Activated CD8-positive, alpha-beta memory T cell treated with anti-CD3 and anti-CD28 coated beads, Interleukin-2, amount 10 ng/mL, durations not matched to agents 7 days and 5 days (primary cell): Measurements from ENCODE around the gene CERK. TPM values are rescaled to one million over a fixed set of nuclear protein-coding genes. Genes with fewer than 3 reads are reported as not detected.
"Not testable (repeated sequence)": the region's sequence is repeated elsewhere in the genome, so short reads cannot be mapped to it uniquely, and the experiment has no call there.

Experiments
- ATAC-seq: fragments of 150-1000 bp; cut with Tn5 transposase; one replicate; pipeline ENCODE4 v1.10.0; 2021; ENCODE audit warnings: moderate library complexity
- CTCF ChIA-PET: fragments of 350-600 bp; sonication (Branson Sonifier 250); formaldehyde crosslinking; loops from one replicate; lab custom pipeline; 2021; ENCODE audit warnings: antibody characterized with exemption; lab: Charles Lee
- DNase-seq: peaks from one replicate; pipeline ENCODE4 v3.0.0-alpha.2; 2020
- H3K27ac Mint-ChIP-seq: one replicate; pipeline ENCODE4 v1.8.0; 2021; ENCODE audit warnings: mild to moderate bottlenecking, mixed read lengths
- H3K27me3 Mint-ChIP-seq: one replicate; pipeline ENCODE4 v1.8.0; 2021; ENCODE audit warnings: mixed read lengths
- H3K36me3 Mint-ChIP-seq: one replicate; pipeline ENCODE4 v1.8.0; 2021; ENCODE audit warnings: mild to moderate bottlenecking, mixed read lengths
- H3K4me1 Mint-ChIP-seq: one replicate; pipeline ENCODE4 v1.8.0; 2021; ENCODE audit warnings: mixed read lengths
- H3K4me3 Mint-ChIP-seq: one replicate; pipeline ENCODE4 v1.8.0; 2021; ENCODE audit warnings: mild to moderate bottlenecking, moderate library complexity, mixed read lengths
- H3K9me3 Mint-ChIP-seq: one replicate; pipeline ENCODE4 v1.8.0; 2022; ENCODE audit warnings: low read depth, mixed read lengths
- total RNA-seq, 2 experiments: library from RNA; stranded (reverse); gene quantifications; one replicate each; pipeline ENCODE4 v1.2.3, GENCODE V29; 2021

Gene CERK
- total RNA-seq, 2 experiments from 2014 or later = 53.3 to 59.7 TPM

DNA sequence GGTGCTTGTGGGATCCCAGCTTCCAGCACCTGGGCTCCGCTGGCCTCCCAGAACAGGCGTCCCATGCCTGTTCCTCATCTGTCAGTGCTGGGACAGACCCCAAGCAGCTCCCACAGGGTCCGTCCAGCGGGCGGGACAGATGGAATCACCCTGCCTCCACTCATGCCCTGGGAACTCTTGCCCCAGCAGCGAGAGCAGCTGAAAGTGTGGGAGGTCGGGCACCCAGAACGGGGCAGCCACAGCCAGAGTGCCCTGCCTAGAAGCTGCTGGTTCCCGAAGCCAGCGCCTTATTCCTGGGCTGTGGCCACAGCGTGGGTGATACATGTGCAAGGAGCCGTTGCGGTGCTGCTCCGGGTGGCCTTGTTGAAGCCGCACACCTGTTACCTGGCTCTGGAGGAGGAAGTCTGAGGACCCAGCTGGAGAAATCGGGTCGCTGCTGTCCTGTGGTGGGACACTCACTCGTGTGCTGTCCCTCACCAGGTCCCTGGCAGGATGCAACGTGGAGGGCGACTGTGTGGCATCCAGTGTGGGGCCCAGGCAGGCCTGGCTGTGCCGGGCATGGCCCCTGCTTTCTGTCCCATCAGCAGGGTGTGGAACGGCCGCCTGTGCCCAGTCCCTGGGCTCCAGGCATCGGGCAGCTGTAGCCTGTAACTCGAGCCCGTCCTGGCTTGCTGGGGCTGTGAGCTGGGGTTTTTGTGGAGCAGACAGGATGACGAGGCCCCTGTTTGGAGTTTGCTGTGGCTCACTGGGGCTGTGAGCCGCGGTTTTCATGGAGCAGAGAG is 101.6 kb downstream of the CERK start:
- ATAC-seq (no peak), DNase-seq (no peak)
- H3K4me3 Mint-ChIP-seq = no peak overlapping the region
- no peaks in the 10 kb centered on the region for H3K4me1 Mint-ChIP-seq
- H3K9me3 Mint-ChIP-seq = no peaks in the 10 kb centered on the region
- no peaks in the 10 kb centered on the region for H3K36me3 Mint-ChIP-seq
- no peaks in the 10 kb centered on the region for H3K27me3 Mint-ChIP-seq
- CTCF ChIA-PET = interaction anchor here (1.1 to 1.5 kb wide), 2 partner anchors 23 to 73 kb away, joined by 3 to 5 read pairs; no protein-coding TSS in a partner anchor
- H3K27ac Mint-ChIP-seq = no peak overlapping the region

DNA sequence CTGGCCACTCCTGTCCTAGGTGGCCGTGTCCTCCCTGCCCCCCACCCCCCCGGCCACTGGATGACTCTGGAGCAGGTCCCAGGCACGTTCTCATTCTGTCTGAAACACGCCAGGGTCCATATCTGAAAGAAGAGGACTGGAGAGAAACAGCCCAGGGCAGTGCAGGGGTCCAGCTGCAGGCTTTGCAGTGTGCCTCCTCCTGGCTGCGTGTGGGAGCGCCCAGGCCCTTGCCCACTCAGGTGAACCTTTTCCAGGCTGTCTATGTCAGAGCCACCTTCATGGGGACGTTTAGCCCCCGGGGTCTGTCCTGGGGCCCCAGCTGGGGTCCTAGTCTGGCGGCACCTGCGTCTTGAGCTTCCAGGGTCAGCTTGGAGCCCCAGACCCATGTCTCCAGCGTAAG is 102.3 kb downstream of the CERK start:
- H3K4me3 Mint-ChIP-seq = no peak overlapping the region
- DNase-seq (no peak), ATAC-seq (peak; percentile 23)
- H3K4me1 Mint-ChIP-seq = no peaks in the 10 kb centered on the region
- H3K9me3 Mint-ChIP-seq = no peaks in the 10 kb centered on the region
- no peak overlapping the region for H3K27ac Mint-ChIP-seq
- H3K27me3 Mint-ChIP-seq = no peaks in the 10 kb centered on the region
- CTCF ChIA-PET = interaction anchor here (1.1 to 1.5 kb wide), 2 partner anchors 23 to 72 kb away, joined by 3 to 5 read pairs; no protein-coding TSS in a partner anchor
- H3K36me3 Mint-ChIP-seq = no peaks in the 10 kb centered on the region

DNA sequence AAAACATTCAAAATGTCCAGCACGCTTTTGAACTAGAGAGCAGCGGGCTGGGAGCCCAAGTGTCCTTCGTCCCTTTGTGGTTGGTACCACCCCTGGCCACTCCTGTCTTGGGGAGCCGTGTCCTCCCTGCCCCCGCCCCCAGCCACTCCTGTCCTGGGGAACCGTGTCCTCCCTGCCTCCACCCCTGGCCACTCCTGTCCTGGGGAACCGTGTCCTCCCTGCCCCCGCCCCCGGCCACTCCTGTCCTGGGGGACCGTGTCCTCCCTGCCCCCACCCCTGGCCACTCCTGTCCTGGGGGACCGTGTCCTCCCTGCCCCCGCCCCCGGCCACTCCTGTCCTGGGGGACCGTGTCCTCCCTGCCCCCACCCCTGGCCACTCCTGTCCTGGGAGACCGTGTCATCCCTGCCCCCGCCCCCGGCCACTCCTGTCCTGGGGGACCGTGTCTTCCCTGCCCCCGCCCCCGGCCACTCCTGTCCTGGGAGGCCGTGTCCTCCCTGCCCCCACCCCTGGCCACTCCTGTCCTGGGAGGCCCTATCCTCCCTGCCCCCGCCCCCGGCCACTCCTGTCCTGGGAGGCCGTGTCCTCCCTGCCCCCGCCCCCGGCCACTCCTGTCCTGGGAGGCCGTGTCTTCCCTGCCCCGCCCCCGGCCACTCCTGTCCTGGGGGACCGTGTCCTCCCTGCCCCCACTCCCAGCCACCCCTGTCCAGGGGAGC is 102.9 kb downstream of the CERK start:
- not testable (repeated sequence) for H3K27me3 Mint-ChIP-seq, H3K4me1 Mint-ChIP-seq, DNase-seq, ATAC-seq, H3K4me3 Mint-ChIP-seq, H3K36me3 Mint-ChIP-seq, H3K9me3 Mint-ChIP-seq, H3K27ac Mint-ChIP-seq
- CTCF ChIA-PET = interaction anchor here (1.5 kb wide), 1 partner anchor 72 kb away, joined by 5 read pairs; no protein-coding TSS in a partner anchor

Other genes with a start within 250 kb of the CERK start
- gene CELSR1, start 200.6 kb downstream of the CERK start, total RNA-seq = under 1 TPM; 0.06 to 0.12 TPM
- 10 to 100 TPM; 35.4 to 44.6 TPM for gene GRAMD4, start 117.9 kb downstream of the CERK start, total RNA-seq
- gene TBC1D22A, start 24.4 kb upstream of the CERK start, total RNA-seq = 10 to 100 TPM; 32.6 to 44.9 TPM